Parietal lobe (tissue), 1 donor: ENCODE measurements around the gene NCAPH2. TPM values are rescaled to one million over a fixed set of nuclear protein-coding genes. Genes with fewer than 3 reads are reported as not detected.

Experiments used
- total RNA-seq: library from RNA; depleted of rRNA; stranded (reverse); fragments of >200 nt; gene quantifications from one replicate; pipeline ENCODE4 v1.2.3, GENCODE V29; 2014

The NCAPH2 gene
- 59.2 TPM for total RNA-seq

GRCh38 chr22:50507991-50508884 lies at the start of gene NCAPH2:
Gene NCAPH2 (plus strand): TSS chr22:50508224. CDS start chr22:50508338, 114 bp downstream.

GRCh38 chr22:50474710-50475651 lies 33.0 kb upstream of the NCAPH2 start, which contains the start of gene SBF1:
Gene SBF1 (minus strand): TSS chr22:50475035. CDS start chr22:50474840, 195 bp downstream.

GRCh38 chr22:50481440-50482106 lies 26.5 kb upstream of the NCAPH2 start, which contains the start of gene ADM2:
Gene ADM2 (plus strand): TSS chr22:50481543. CDS start chr22:50481848, 305 bp downstream.

GRCh38 chr22:50486561-50487289 lies 21.3 kb upstream of the NCAPH2 start, which contains the start of gene MIOX:
Gene MIOX (plus strand): TSS chr22:50486859. CDS start chr22:50486898, 39 bp downstream.

GRCh38 chr22:50507421-50507990 lies 518 bp upstream of the NCAPH2 start, which contains the start of gene LMF2:
Gene LMF2 (minus strand): TSS chr22:50507702. CDS start chr22:50507675, 27 bp downstream.

GRCh38 chr22:50525104-50525857 lies 17.3 kb downstream of the NCAPH2 start, which contains the start of gene SCO2:
Gene SCO2 (minus strand): TSS chr22:50525598. CDS start chr22:50524411, 1,187 bp downstream.

GRCh38 chr22:50529897-50530579 lies 22.0 kb downstream of the NCAPH2 start, which contains the start of gene TYMP:
Gene TYMP (minus strand): TSS chr22:50530012. CDS start chr22:50529709, 303 bp downstream.

GRCh38 chr22:50545522-50546325 lies 37.7 kb downstream of the NCAPH2 start, which contains the start of gene KLHDC7B:
Gene KLHDC7B (plus strand): TSS chr22:50545899. CDS start chr22:50546244, 345 bp downstream.

GRCh38 chr22:50562523-50563412 lies 54.7 kb downstream of the NCAPH2 start, which contains the start of gene SYCE3:
Gene SYCE3 (minus strand): TSS chr22:50562919. CDS start chr22:50556405, 6,514 bp downstream.

Other genes with a start within 250 kb of the NCAPH2 start
- 28.8 TPM for gene MAPK12, start 246.5 kb upstream of the NCAPH2 start, total RNA-seq
- gene MAPK11, start 237.8 kb upstream of the NCAPH2 start, total RNA-seq = 41.6 TPM
- gene PLXNB2, start 200.6 kb upstream of the NCAPH2 start, total RNA-seq = 87.6 TPM
- 26.0 TPM for gene DENND6B, start 181.2 kb upstream of the NCAPH2 start, total RNA-seq
- gene PPP6R2, start 164.9 kb upstream of the NCAPH2 start, total RNA-seq = 98.9 TPM
- gene SBF1, start 33.2 kb upstream of the NCAPH2 start, total RNA-seq = 131 TPM
- gene ADM2, start 26.7 kb upstream of the NCAPH2 start, total RNA-seq = under 0.01 TPM
- gene MIOX, start 21.4 kb upstream of the NCAPH2 start, total RNA-seq = not detected
- 22.2 TPM for gene LMF2, start 522 bp upstream of the NCAPH2 start, total RNA-seq
- gene SCO2, start 17.4 kb downstream of the NCAPH2 start, total RNA-seq = 1.3 TPM
- gene TYMP, start 21.8 kb downstream of the NCAPH2 start, total RNA-seq = 1.3 TPM
- not detected for gene KLHDC7B, start 37.7 kb downstream of the NCAPH2 start, total RNA-seq
- not detected for gene SYCE3, start 54.7 kb downstream of the NCAPH2 start, total RNA-seq
- 18.2 TPM for gene CPT1B, start 70.2 kb downstream of the NCAPH2 start, total RNA-seq
- gene CHKB, start 74.6 kb downstream of the NCAPH2 start, total RNA-seq = 46.6 TPM
- 70.4 TPM for gene MAPK8IP2, start 92.6 kb downstream of the NCAPH2 start, total RNA-seq
- 8.1 TPM for gene ARSA, start 119.9 kb downstream of the NCAPH2 start, total RNA-seq
- 9.7 TPM for gene SHANK3, start 164.6 kb downstream of the NCAPH2 start, total RNA-seq
- gene ACR, start 230.0 kb downstream of the NCAPH2 start, total RNA-seq = not detected